ENCODE data around the gene FURIN. TPM values are rescaled to one million over a fixed set of nuclear protein-coding genes. Genes with fewer than 3 reads are reported as not detected.

Gene FURIN
- total RNA-seq, 1 experiment from 2014 or later = 35.1 TPM

GRCh38 chr15:90915216-90915807 is 46.9 kb downstream of the FURIN start:
- no peak overlapping the region for H4K8ac ChIP-seq (replicated peaks; ENCODE audit: insufficient read length, low read depth, low read length)
- H3K36me3 Mint-ChIP-seq (ENCODE audit: insufficient read depth in 1 of 3, low read depth in 3 of 3) = peaks cover 5 to 61% (median 18%) of the 10 kb centered on the region in 3 experiments; a peak in 6 of 7 replicates
- no peaks in the 10 kb centered on the region for H3K79me2 ChIP-seq (ENCODE audit: insufficient read depth, low read length)
- H3K14ac ChIP-seq (ENCODE audit: insufficient read depth, low read length) = no peak overlapping the region
- H3K27ac ChIP-seq (ENCODE audit: insufficient read length, low read depth, low read length) = no peak overlapping the region
- no peak overlapping the region for H2BK12ac ChIP-seq (ENCODE audit: insufficient read length, low read depth, low read length)
- no peaks in the 10 kb centered on the region for H3K4me1 ChIP-seq (ENCODE audit: insufficient read depth, low read length)
- H3K56ac ChIP-seq (ENCODE audit: insufficient read length, low read depth, low read length) = no peak overlapping the region
- H3K9ac ChIP-seq (ENCODE audit: extremely low read depth, insufficient read length, low read length) = no peak overlapping the region
- TF ChIP-seq, protein P1, sequence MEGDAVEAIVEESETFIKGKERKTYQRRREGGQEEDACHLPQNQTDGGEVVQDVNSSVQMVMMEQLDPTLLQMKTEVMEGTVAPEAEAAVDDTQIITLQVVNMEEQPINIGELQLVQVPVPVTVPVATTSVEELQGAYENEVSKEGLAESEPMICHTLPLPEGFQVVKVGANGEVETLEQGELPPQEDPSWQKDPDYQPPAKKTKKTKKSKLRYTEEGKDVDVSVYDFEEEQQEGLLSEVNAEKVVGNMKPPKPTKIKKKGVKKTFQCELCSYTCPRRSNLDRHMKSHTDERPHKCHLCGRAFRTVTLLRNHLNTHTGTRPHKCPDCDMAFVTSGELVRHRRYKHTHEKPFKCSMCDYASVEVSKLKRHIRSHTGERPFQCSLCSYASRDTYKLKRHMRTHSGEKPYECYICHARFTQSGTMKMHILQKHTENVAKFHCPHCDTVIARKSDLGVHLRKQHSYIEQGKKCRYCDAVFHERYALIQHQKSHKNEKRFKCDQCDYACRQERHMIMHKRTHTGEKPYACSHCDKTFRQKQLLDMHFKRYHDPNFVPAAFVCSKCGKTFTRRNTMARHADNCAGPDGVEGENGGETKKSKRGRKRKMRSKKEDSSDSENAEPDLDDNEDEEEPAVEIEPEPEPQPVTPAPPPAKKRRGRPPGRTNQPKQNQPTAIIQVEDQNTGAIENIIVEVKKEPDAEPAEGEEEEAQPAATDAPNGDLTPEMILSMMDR (conservative IDR thresholded peaks at IDR 0.05) = no peak
- H3K4me1 Mint-ChIP-seq = peaks cover 3 to 8% of the 10 kb centered on the region in 2 experiments; a peak in 2 of 4 replicates
- H2BK20ac ChIP-seq (ENCODE audit: low read depth, low read length, poor library complexity, severe bottlenecking) = no peak overlapping the region
- no peak overlapping the region for H3T11ph ChIP-seq (ENCODE audit: low read length)
- no peaks in the 10 kb centered on the region for H3K9me3 Mint-ChIP-seq
- H4K91ac ChIP-seq (ENCODE audit: insufficient read length, low read depth, low read length) = no peak overlapping the region
- peak overlapping the region in 1 of 3 experiments; percentile 94; a peak in 3 of 7 replicates for H3K27ac Mint-ChIP-seq
- WGBS (ENCODE audit: extremely low coverage, insufficient read length, low lambda C conversion rate) = no CpG with 5 or more reads among the region's 7 CpGs
- no peaks in the 10 kb centered on the region for H3K9me3 ChIP-seq (ENCODE audit: control insufficient read depth, low read depth, low read length)
- no peaks in the 10 kb centered on the region for H3K23me2 ChIP-seq (ENCODE audit: insufficient read length, low read depth, low read length, poor library complexity, severe bottlenecking)
- no peak overlapping the region for H2AK5ac ChIP-seq (ENCODE audit: insufficient read length, low read length)
- no peaks in the 10 kb centered on the region for H4K20me1 ChIP-seq (ENCODE audit: control insufficient read depth, insufficient read depth, insufficient read length)
- no peak for DNase-seq
- no peak overlapping the region for H3K4ac ChIP-seq (ENCODE audit: low read depth, low read length)
- no peaks in the 10 kb centered on the region for H3K27me3 Mint-ChIP-seq (ENCODE audit: low read depth)
- H3K4me3 Mint-ChIP-seq = no peak overlapping the region
- H3K27me3 ChIP-seq (ENCODE audit: insufficient read depth, low read length) = no peaks in the 10 kb centered on the region
- H3K23ac ChIP-seq (ENCODE audit: insufficient read length, low read depth, low read length) = no peak overlapping the region
- no peak overlapping the region for H3K4me2 ChIP-seq (ENCODE audit: insufficient read depth, insufficient read length, low read length)
- no peak overlapping the region for H2BK5ac ChIP-seq (ENCODE audit: insufficient read length, low read length)
- no peaks in the 10 kb centered on the region for H3K79me1 ChIP-seq (ENCODE audit: insufficient read depth, low read depth, low read length, poor library complexity, severe bottlenecking)
- H2BK120ac ChIP-seq (ENCODE audit: low read depth, low read length, poor library complexity, severe bottlenecking) = no peak overlapping the region
- H2BK15ac ChIP-seq (ENCODE audit: low read depth, low read length) = no peak overlapping the region
- H3K18ac ChIP-seq (ENCODE audit: insufficient read length, low read depth, low read length) = no peak overlapping the region
- H4K5ac ChIP-seq (ENCODE audit: insufficient read length, low read depth, low read length) = no peak overlapping the region
- no peak overlapping the region for H2AFZ ChIP-seq (ENCODE audit: low read length)
